GM19351 (cell line): ENCODE data around the gene BPIFA3.

ENCODE experiments used
- ATAC-seq: cut with Tn5 transposase; IDR thresholded peaks from one replicate; pipeline ENCODE4 v1.9.1; 2021; ENCODE audit warnings: mild to moderate bottlenecking, moderate library complexity; ENCODE audit not compliant: unreplicated experiment

Gene BPIFA3

GRCh38 chr20:33211817-33212424 lies 5.2 kb upstream of the BPIFA3 start:
- no peak for ATAC-seq

GRCh38 chr20:33224399-33224798 lies 7.2 kb downstream of the BPIFA3 start:
- no peak for ATAC-seq

DNA sequence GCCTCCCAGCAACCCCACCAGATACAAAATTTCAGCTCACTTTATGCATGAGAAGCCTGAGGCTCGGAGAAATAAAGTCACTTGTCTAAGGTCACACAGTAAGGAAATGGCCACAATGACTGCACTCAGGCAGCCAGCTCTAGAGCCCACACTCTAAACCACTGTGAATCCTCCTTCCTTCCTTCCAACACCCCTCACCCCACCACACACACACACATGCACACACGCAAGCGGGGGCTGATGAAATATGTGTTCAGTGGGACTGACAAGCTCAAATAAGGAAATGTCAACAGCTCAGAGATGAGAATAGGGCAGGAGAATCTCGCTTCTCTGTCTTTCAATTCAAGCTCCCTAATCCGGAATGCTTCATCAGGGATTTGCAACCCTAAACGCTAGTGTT lies 12.7 kb downstream of the BPIFA3 start:
- no peak for ATAC-seq

DNA sequence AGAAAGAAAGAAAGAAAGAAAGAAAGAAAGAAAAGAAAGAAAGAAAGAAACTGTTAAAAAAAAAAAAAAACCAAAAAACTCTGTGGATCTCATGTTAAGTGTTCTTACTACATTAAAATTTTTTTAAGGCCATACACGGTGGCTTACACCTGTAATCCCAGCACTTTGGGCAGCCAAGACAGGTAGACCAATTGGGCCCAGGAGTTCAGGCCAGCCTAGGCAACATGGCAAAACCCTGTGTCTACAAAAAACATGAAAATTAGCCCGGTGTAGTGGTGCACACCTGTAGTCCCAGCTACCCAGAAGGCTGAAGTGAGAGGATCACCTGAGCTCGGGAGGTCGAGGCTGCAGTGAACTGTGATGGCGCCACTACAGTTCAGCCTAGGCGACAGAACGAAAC lies 14.1 kb downstream of the BPIFA3 start:
- ATAC-seq = no peak

- ATAC-seq = no peak
Measured at GRCh38 chr20:33232486-33233072, 15.4 kb downstream of the BPIFA3 start.

- no peak for ATAC-seq
Measured at GRCh38 chr20:33233129-33233774, 16.1 kb downstream of the BPIFA3 start.

- no peak for ATAC-seq
Measured at GRCh38 chr20:33234050-33234449, 16.9 kb downstream of the BPIFA3 start.

DNA sequence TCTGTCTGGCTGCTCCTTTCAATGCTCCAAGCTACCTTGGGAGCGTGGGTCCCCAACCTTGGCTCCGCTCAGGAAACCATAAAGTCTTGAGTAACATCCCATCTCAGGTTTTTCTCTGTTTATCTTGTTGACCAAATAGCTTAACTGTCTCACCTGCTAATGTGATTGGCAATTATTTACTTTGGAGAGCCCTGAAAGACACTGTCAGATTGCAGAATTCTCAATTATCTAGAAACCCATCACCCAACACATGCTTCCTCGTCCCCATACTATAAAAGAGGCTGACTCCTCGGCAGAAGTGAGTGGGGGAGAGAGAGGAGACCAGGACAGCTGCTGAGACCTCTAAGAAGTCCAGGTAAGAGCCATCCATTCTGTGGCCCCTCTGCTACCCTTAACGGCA lies 18.5 kb downstream of the BPIFA3 start, which contains the start of gene BPIFA1:
Gene BPIFA1, plus strand, starts transcription at position 301 of the 400 bp plus-strand sequence. CDS start 1,716 bp downstream, outside the sequence.
- ATAC-seq = no peak

- ATAC-seq = no peak
Measured at GRCh38 chr20:33236351-33236750, 19.2 kb downstream of the BPIFA3 start.

GRCh38 chr20:33237989-33238388 lies 20.8 kb downstream of the BPIFA3 start:
- ATAC-seq = no peak

DNA sequence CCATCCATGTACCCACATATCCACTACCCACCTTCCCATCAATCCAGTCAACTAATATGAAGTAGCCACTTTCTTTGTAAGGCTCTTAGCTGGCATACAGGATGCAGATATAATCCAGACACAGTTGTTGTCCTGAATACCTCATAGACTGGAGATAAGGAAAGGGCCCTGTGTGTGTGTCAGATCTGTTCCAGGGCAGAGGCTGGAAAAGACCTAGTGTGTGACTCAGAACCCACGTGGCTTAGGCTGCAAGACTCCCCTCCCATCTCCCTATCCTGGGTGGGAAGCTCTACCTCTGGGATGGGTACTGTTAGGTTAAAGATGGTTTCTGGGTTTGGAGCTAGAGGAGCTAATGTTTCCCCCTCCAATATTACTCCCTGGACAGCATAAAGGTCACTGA lies 22.3 kb downstream of the BPIFA3 start:
- no peak for ATAC-seq

DNA sequence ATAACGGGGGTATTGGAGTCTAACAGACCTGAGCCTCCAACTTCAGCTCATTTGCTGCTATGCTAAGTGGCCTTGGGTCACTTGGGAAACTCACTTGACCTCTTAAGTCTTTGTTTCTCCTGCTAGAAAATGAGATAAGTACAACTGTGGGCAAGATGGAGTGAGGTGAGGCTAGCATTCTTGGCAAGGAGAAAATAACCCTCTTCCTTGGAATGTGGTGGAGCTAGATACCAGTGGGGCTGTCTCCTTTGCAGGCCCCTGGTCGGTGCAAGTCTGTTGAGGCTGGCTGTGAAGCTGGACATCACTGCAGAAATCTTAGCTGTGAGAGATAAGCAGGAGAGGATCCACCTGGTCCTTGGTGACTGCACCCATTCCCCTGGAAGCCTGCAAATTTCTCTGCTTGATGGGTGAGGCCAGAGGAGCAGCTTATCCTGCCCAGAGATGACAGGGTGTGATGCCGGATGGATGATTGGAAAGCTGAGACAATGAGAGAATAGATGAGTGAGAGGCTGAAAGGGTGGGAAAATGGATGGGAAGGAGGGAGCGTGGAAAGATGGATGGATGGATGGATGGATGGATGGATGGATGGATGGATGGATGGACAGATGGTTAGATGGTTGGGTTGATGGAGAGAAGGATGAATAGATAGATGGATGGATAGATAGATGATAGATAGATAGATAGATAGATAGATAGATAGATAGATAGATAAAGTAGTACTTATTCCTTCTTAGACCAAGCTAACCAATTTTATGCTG lies 23.0 kb downstream of the BPIFA3 start:
- ATAC-seq = no peak

DNA sequence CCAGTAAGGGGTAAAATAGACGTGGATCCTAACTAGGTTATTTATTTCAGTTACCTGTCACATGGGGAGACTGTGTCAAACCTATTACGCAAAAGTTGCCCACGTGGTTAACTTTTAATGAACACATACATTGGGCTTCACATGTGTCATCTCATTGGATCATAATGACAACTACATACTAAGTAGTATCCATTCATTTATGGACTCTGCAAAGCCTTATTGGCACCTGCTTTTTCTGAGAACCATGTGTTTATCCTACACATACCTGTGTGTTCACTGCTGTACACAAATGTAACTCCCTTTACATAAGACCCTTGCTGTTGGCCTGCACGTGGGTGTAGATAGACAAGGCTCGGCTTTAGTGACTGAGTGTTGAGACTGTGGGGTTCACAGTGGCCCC lies 23.8 kb downstream of the BPIFA3 start:
- no peak for ATAC-seq

GRCh38 chr20:33242319-33243100 lies 25.4 kb downstream of the BPIFA3 start:
- no peak for ATAC-seq

GRCh38 chr20:33246077-33246476 lies 28.9 kb downstream of the BPIFA3 start:
- no peak for ATAC-seq

- ATAC-seq = no peak
Measured at GRCh38 chr20:33249456-33249855, 32.3 kb downstream of the BPIFA3 start.

- ATAC-seq = no peak
Measured at GRCh38 chr20:33250666-33251065, 33.5 kb downstream of the BPIFA3 start.

DNA sequence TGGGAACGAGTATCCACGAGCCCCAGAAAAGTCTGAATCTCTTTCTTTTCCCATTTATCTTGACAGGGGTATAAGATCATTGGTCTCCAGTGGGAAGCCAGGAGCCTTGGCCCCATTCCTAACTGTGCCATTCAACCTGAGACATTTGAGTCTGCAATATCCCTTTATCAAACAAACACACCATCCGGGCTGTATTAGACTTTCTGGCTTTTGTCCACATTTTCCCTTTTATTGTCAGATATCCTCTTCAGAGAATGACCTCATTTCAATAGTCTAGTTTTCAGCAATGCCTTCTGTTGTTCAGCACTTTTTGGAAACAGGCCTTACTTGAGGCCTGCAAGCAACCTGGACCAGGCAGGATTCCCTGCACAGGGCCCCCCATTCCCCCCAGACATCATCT lies 34.3 kb downstream of the BPIFA3 start:
- ATAC-seq = no peak

- no peak for ATAC-seq
Measured at GRCh38 chr20:33252460-33252859, 35.3 kb downstream of the BPIFA3 start.

DNA sequence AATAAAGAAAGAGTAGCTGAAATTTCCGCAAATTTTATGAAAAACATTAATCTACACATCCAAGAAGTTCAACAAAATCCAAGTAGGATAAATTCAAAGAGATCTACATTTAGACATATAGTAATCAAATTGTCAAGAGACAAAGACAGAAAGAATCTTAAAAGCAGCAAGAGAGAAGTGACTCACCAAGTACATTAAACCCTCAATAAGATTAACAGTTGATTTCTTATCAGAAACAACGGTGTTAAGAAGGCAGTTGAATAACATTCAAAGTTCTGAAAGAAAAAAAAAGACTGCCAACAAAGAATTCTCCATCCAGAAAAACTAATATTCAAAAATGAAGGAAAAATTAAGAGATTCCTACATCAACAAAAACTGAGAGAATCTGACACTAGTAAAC lies 37.9 kb downstream of the BPIFA3 start:
- ATAC-seq = no peak

DNA sequence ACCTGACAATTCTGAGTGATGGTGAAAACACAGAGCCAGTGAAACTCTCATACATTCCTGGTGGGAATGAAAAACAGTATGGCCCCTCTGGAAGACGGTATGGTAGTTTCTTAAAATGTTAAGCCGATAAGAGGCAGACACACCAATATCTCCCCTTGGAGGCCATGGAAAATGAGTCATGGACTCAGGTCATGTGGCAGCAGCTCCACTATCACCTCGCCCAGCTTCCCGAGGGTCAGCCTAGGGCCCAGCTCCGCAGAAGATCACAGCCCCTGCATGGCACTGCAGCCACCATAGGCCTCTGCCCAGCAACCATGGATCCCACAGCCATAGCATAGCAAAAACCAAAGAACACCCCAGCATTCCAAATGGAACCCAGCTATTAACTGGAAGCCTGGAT lies 40.1 kb downstream of the BPIFA3 start:
- no peak for ATAC-seq
